H1 (cell line): ENCODE measurements around the gene ETF1.

Source experiments
- CEBPB ChIP-seq: IDR thresholded peaks from 2 replicates; pipeline ENCODE4 v1.6.1; 2012; ENCODE audit warnings: low read depth, low read length
- KDM1A ChIP-seq: fragments of 200-600, 300-600 bp; sonication (generic); IDR thresholded peaks from 2 replicates; pipeline ENCODE4 v1.7.1; 2016; ENCODE audit warnings: mild to moderate bottlenecking, low read length, borderline replicate concordance
- POLR2A ChIP-seq, 2 experiments: IDR thresholded peaks; 1 replicate in 1 of 2; 2 replicates in 1 of 2; pipeline ENCODE4 v1.6.1; 2011; ENCODE audit warnings: low read depth in 2 of 2, low read length in 2 of 2, mild to moderate bottlenecking in 2 of 2; ENCODE audit errors: control extremely low read depth in 1 of 2
- POLR2AphosphoS5 ChIP-seq: IDR thresholded peaks from 2 replicates; pipeline ENCODE4 v1.6.1; 2011; ENCODE audit warnings: low read depth, low read length
- YY1 ChIP-seq: IDR thresholded peaks from 2 replicates; pipeline ENCODE4 v1.6.1; 2011; ENCODE audit warnings: low read depth, mild to moderate bottlenecking, low read length
- TF ChIP-seq, protein P1 (sequence below), 3 experiments: IDR thresholded peaks; 1 replicate in 2 of 3; 2 replicates in 1 of 3; pipeline versions ENCODE4 v1.5.1 to v1.6.1; 2011; ENCODE audit warnings: low read length in 3 of 3, mild to moderate bottlenecking in 3 of 3, inconsistent platforms in 2 of 3, low read depth in 1 of 3, moderate library complexity in 1 of 3; ENCODE audit not compliant: insufficient read depth in 1 of 3; ENCODE audit errors: control extremely low read depth in 1 of 3

DNA sequence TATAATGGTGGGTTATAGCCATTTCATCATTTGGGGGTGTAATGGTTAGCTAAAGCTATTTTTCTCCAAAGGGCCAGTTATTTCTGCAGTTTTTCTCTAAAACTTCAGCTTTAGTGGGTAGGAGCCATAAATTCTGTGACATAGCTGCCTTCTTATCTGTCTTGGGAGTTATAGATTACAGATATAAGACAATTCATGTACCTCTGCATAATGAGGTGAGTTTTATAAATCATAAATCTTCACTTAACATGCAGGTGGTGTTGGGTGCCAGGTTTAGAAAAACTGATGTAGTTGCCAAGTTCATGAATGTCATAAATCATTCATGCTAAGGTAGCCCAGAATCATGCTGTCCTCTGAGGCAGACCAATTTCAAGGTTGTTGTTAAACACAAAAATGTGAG, 42.1 kb upstream of the ETF1 start:
- TF ChIP-seq CEBPB: no peak
- no peak for TF ChIP-seq POLR2A (IDR thresholded peaks at IDR 0.05; ENCODE audit: control extremely low read depth in 1 of 2, low read depth in 2 of 2, low read length in 2 of 2)
- TF ChIP-seq POLR2AphosphoS5: no peak
- TF ChIP-seq KDM1A: no peak
- no peak for TF ChIP-seq YY1
- TF ChIP-seq, protein P1, sequence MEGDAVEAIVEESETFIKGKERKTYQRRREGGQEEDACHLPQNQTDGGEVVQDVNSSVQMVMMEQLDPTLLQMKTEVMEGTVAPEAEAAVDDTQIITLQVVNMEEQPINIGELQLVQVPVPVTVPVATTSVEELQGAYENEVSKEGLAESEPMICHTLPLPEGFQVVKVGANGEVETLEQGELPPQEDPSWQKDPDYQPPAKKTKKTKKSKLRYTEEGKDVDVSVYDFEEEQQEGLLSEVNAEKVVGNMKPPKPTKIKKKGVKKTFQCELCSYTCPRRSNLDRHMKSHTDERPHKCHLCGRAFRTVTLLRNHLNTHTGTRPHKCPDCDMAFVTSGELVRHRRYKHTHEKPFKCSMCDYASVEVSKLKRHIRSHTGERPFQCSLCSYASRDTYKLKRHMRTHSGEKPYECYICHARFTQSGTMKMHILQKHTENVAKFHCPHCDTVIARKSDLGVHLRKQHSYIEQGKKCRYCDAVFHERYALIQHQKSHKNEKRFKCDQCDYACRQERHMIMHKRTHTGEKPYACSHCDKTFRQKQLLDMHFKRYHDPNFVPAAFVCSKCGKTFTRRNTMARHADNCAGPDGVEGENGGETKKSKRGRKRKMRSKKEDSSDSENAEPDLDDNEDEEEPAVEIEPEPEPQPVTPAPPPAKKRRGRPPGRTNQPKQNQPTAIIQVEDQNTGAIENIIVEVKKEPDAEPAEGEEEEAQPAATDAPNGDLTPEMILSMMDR (IDR thresholded peaks at IDR 0.05; ENCODE audit: control extremely low read depth in 1 of 3, insufficient read depth in 1 of 3, low read depth in 1 of 3, low read length in 3 of 3): no peak
